GM10266 (cell line): ENCODE results near the gene NAB2.
"Not testable (repeated sequence)": the region's sequence is repeated elsewhere in the genome, so short reads cannot be mapped to it uniquely, and the experiment has no call there.

Experiments used
- DNase-seq: peaks from one replicate; pipeline ENCODE4 v3.0.0; 2012; ENCODE audit errors: extremely low spot score
- CTCF ChIP-seq: IDR thresholded peaks from 2 replicates; pipeline ENCODE4 v1.5.1; 2012; ENCODE audit warnings: mild to moderate bottlenecking, low read depth; ENCODE audit not compliant: control insufficient read depth, insufficient read depth; ENCODE audit errors: missing control alignments

Gene NAB2

GRCh38 chr12:57055824-57056223 is 33.1 kb upstream of the NAB2 start:
- TF ChIP-seq CTCF: no peak
- no peak for DNase-seq

- no peak for DNase-seq
- no peak for TF ChIP-seq CTCF
Observed at GRCh38 chr12:57057067-57057751, 31.7 kb upstream of the NAB2 start.

- DNase-seq: no peak
- no peak for TF ChIP-seq CTCF
Observed at GRCh38 chr12:57058454-57058853, 30.5 kb upstream of the NAB2 start.

- no peak for TF ChIP-seq CTCF
- peak; percentile 69 for DNase-seq
Observed at GRCh38 chr12:57063991-57064685, 24.8 kb upstream of the NAB2 start.

- TF ChIP-seq CTCF: no peak
- no peak for DNase-seq
Observed at GRCh38 chr12:57066245-57066644, 22.7 kb upstream of the NAB2 start.

- TF ChIP-seq CTCF: peak; percentile 80
- DNase-seq: peak; percentile 48
Observed at GRCh38 chr12:57069523-57069922, 19.4 kb upstream of the NAB2 start.

- DNase-seq: no peak
- no peak for TF ChIP-seq CTCF
Observed at GRCh38 chr12:57072661-57073060, 16.3 kb upstream of the NAB2 start.

GRCh38 chr12:57073566-57074450 is 15.1 kb upstream of the NAB2 start:
- not testable (repeated sequence) for DNase-seq
